IPS DF 4.7 (cell line): ENCODE results near the gene SHOC2.

Experiments
- DNase-seq: peaks from one replicate; pipeline ENCODE4 v3.0.0-alpha.2; 2013; ENCODE audit warnings: low spot score; ENCODE audit errors: extremely low read depth

The SHOC2 gene

GRCh38 chr10:110983466-110983865, 64.1 kb downstream of the SHOC2 start:
- no peak for DNase-seq

- no peak for DNase-seq
Observed at GRCh38 chr10:110985497-110986275, 66.3 kb downstream of the SHOC2 start.

DNA sequence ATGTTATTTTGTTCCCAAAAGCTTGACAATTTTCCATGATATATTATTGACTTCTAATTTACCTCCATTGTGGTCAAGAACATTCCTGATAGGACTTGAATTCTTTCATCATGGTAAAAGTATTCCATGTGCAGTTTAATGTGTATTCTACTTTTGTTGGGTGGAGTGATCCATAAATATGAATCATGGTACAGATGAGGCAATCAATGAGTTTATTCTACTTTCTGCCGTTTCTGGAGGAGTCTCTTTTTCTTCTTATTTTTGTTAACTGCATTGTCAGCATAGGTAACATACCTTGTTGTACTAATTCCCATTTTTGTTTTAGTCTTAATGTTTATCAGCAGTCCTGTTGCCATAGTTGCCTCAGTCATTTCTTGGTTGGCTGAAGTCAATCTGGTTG, 69.6 kb downstream of the SHOC2 start:
- DNase-seq = no peak

GRCh38 chr10:110992006-110992800, 72.8 kb downstream of the SHOC2 start:
- no peak for DNase-seq

- no peak for DNase-seq
Observed at GRCh38 chr10:110993024-110993693, 73.8 kb downstream of the SHOC2 start.

DNA sequence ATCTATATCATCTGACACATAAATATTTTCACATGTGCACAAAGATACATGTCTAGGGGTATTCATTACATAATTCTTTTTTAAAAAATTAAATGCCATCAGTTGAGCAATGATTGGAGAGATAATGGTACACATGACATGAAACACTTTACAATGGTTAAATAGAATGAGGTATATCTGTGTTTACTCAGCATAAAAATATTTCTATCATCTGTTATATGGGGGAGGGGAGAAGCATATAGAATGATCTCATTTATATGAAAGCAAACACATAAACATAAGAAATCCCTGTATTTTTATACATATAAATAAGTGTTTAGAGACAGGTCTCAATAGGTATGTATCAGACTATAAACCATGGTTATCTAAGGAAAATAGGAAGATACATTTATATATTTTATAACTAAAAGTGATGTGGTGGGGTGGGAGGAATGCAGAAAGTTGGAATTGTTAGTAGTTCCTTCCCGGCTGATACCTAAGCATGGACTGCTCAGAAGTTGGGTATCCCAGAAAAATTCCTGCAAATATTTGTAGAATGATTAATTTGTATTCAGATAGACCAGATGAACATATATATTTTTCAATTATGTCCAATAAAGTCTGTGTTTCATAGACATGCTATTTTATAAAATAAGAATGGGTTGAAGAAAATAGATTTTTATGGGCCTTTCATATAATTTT, 75.1 kb downstream of the SHOC2 start:
- no peak for DNase-seq

DNA sequence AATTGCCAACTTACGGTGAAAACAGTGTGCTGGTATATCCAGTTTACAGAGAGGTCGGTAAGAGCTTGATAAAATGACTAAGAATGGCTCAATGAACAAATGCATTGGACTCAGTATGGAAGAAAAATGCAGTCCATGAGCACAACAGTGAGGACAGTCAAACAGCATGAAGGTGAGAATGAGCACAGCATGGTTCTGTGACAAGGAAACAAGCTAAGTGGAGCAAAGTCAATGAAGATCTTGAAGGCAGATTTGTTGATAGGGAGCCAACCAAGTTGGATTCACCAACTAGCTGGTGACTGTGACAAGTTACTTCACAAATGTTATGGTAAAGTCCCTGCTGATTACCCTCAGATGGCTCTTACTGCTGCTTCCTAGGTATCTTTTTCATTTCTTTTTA, 75.9 kb downstream of the SHOC2 start:
- DNase-seq = no peak

- no peak for DNase-seq
Observed at GRCh38 chr10:110996256-110996655, 76.9 kb downstream of the SHOC2 start.

GRCh38 chr10:111004016-111004415, 84.6 kb downstream of the SHOC2 start:
- DNase-seq = no peak

DNA sequence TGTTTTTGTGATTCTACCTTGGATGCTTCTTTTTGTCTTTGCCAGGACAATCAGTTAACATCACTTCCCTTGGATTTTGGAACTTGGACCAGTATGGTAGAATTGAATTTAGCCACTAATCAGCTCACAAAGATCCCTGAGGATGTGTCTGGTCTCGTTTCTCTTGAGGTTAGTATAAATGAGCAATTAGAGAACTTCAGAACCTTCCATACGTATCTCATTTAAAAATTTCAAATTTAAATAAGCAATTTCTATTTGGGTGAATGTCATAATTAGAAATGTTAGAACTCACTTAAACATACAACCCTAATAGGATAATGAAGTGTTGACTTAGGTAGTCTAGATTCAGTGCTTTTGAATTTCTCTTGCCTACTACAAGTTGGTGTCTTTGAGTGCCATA, 88.1 kb downstream of the SHOC2 start:
- no peak for DNase-seq

DNA sequence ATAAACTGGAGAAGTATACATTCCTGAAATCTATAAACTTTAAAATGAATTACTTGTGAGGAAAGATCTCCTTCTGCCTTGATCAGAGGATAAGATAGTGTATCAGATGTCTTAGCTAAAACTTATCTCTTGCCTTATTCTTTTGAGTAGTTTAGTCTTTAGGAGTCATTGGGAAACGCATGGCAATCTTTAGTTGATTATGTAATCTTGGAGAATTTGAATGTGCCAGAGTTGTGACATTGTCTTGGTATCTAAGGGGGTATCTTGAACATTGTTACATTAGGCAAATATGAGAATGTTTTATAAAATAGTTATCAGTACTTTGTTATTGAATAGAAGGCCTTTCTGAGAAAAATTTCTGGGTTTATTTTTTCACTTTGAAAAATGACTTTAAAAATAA, 95.8 kb downstream of the SHOC2 start:
- DNase-seq = no peak

DNA sequence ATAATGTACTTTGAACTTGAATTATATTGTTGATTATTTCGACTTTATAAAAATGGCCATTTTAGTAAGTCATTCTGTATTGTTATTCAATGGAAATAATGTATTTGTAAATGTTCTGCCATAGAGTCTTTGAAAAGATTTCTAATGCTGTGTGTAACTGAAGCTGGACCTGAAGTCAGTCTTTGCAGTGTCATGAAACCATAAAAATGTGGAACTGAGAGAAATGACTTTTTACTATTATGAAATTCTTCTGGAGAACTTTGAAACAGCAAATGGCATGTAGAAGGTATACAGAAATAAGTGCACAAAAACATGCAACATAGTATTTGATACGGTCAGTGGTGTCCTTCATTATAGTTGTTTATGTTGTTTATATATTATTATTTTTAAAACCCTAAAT, 97.7 kb downstream of the SHOC2 start:
- DNase-seq = no peak

DNA sequence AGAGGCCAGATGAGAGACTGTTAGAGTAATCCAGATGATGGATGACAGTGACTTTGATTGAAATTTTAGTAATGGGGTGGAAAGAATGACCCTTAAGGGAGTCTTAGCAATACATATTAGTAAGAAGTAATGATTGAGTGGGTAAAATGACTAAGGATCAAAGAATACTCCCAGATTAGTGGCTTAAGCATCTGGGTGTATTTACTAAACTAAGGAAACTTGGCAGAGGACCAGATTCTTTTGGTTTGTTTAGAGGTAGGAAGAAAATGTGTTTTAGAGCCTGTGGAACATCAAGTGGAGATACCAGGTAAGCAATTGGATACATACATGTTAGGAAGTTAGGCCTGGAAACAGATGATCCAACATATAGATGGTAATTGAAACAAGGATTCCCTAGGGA, 98.6 kb downstream of the SHOC2 start:
- DNase-seq = no peak

GRCh38 chr10:111023060-111023459, 103.7 kb downstream of the SHOC2 start:
- no peak for DNase-seq

DNA sequence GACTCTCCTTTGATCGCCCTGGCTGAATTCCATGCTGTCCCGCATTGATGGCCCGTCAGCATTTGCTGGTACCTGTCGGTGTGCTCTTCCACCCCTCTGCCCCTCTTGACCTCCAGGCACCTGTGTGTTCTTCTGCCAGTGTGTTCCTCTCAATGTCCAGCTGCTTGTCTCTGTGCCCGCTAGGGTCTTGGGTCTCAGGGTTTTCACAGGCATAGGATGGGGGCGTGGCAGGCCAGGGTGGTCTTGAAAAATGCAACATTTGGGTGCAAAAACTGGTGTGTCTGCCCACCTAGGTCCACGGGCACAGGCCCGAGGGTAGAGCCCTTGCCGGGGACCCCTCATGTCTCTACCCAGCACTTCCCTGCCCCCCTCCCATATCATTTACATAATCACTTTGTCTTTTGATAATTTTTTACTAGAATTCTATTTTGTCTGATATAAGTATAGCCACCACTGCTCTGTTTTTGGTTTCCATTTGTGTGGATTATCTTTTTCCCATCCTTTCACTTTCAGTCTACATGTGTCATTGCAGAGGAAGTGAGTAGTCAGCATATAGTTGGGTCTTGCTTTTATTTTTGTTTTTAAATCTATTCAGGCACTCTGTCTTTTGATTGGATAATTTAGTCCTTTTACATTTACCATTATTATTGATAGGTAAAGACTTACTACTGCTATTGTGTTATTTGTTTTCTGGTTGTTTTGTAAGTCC, 110.8 kb downstream of the SHOC2 start:
- no peak for DNase-seq

- DNase-seq = no peak
Observed at GRCh38 chr10:111034598-111035310, 115.3 kb downstream of the SHOC2 start.

DNA sequence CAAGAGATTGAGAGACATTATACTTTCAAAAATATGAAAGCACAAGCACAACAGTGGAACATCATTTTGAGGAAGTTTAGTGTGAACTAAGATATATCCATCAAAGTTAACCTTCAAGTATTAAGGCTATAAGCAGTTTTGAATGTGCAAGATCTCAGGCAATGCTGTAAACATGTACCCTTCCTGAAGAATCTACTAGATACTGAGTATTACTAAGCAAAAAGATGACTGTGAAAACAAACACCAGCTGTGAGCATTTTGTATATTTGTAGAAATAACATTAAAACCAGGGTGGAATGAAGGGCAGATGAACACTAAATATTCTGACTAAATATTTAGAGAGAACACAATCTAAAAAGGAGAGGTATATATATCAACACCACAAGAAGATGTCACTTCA, 116.1 kb downstream of the SHOC2 start:
- DNase-seq = no peak

DNA sequence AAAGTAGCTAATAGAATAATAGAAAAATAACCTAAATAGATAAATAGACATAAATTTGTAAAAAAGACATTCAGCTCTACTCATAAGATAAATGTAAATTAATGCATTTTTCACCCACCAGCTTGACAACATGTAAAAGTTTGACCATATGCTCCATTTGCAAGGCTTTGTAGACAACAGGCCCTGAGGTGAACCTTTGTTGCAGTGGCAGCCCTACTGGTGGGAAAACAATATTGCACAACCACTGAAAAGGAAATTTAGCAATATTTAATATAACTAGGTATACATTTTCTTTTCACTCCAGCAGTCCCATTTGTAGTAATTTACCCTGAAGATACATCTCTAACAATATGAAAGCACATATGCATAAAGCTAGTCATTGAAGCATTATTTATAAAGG, 118.5 kb downstream of the SHOC2 start:
- no peak for DNase-seq

- no peak for DNase-seq
Observed at GRCh38 chr10:111039522-111039921, 120.1 kb downstream of the SHOC2 start.

- DNase-seq = no peak
Observed at GRCh38 chr10:111057006-111057405, 137.6 kb downstream of the SHOC2 start.
